Spleen (tissue), 11 donors: ENCODE data around the gene SEC11A. TPM values are rescaled to one million over a fixed set of nuclear protein-coding genes. Genes with fewer than 3 reads are reported as not detected.

Experiments
- DNase-seq: peaks from one replicate; pipeline ENCODE4 v3.0.0-alpha.2; 2020
- H3K27ac ChIP-seq, 8 donors: fragments of 200-600 bp; sonication (generic) in 7 of 8; 1 replicate in 4 of 8; 2 replicates in 4 of 8; pipeline versions ENCODE4 v1.5.0 to v1.8.0; 2016 to 2021; ENCODE audit warnings: inconsistent platforms in 4 of 8, mild to moderate bottlenecking in 4 of 8, moderate library complexity in 1 of 8
- H3K27me3 ChIP-seq, 7 donors: fragments of 200-600 bp; sonication (generic) in 6 of 7; replicated peaks in 1 of 7; 1 replicate in 4 of 7; 2 replicates in 3 of 7; pipeline versions ENCODE4 v1.5.0 to v1.8.0; 2016 to 2021; ENCODE audit warnings: inconsistent platforms in 3 of 7, mild to moderate bottlenecking in 1 of 7
- H3K36me3 ChIP-seq, 6 donors: fragments of 200-600 bp; sonication (generic) in 5 of 6; 1 replicate in 4 of 6; 2 replicates in 2 of 6; pipeline versions ENCODE4 v1.5.0 to v1.8.0; 2016 to 2021; ENCODE audit warnings: inconsistent platforms in 2 of 6
- H3K4me1 ChIP-seq, 6 donors: fragments of 200-600 bp; sonication (generic) in 5 of 6; 1 replicate in 3 of 6; 2 replicates in 3 of 6; pipeline versions ENCODE4 v1.5.0 to v1.8.0; 2016 to 2021; ENCODE audit warnings: inconsistent platforms in 3 of 6
- H3K4me3 ChIP-seq, 8 donors: fragments of 200-600 bp; sonication (generic) in 7 of 8; 1 replicate in 4 of 8; 2 replicates in 4 of 8; pipeline versions ENCODE4 v1.5.0 to v1.8.0; 2016 to 2021; ENCODE audit warnings: inconsistent platforms in 4 of 8, mild to moderate bottlenecking in 4 of 8, moderate library complexity in 2 of 8
- H3K9me3 ChIP-seq, 8 donors: fragments of 200-600 bp; sonication (generic) in 7 of 8; 1 replicate in 4 of 8; 2 replicates in 4 of 8; pipeline versions ENCODE4 v1.5.0 to v1.8.0; 2016 to 2021; ENCODE audit warnings: inconsistent platforms in 4 of 8
- POLR2A ChIP-seq, 3 donors: fragments of 450-650 bp; IDR thresholded peaks; one replicate each; pipeline ENCODE4 v1.5.1; 2017; ENCODE audit warnings: antibody characterized with exemption in 3 of 3, mild to moderate bottlenecking in 1 of 3
- POLR2AphosphoS5 ChIP-seq, 3 donors: sonication (generic); formaldehyde crosslinking; IDR thresholded peaks; one replicate each; pipeline ENCODE4 v1.5.1; 2017; ENCODE audit warnings: antibody characterized with exemption in 3 of 3
- WGBS, 5 donors: extraction: QIAGEN DNeasy Blood & Tissue Kit in 3 of 5; methylation state at CpG; one replicate each; pipeline versions ENCODE4 v1.1.5 to v1.1.7; 2013 to 2018; 5-methylcytosine and 5-hydroxymethylcytosine counted together
- intact Hi-C: fragments of 100-400 bp; cut with DNase I; formaldehyde crosslinking; loops from one replicate; pipeline ENCODE4 v1.15.0; 2023; ENCODE audit warnings: low total_unique reads
- polyA plus RNA-seq, 3 donors: library from polyadenylated mRNA; stranded (reverse); fragments of 200-250 nt; gene quantifications; one replicate each; pipeline ENCODE4 v1.2.1, GENCODE V29; 2013
- total RNA-seq, 7 donors: library from RNA; depleted of rRNA in 3 of 7; stranded (reverse); fragments of >200 nt in 3 of 7; fragmentation: NEBNext Ultra II Directional in 4 of 7; extraction: Animal tissue kit (Norgen Biotek cat#: 25700) in 4 of 7; gene quantifications; one replicate each; pipeline versions ENCODE4 v1.1.0 to v1.2.1, GENCODE V29; 2016 to 2021
- TF ChIP-seq, protein P1 (sequence below), 11 experiments: fragments of 200-600 bp in 7 of 11; fragments of 450-650 bp in 4 of 11; sonication (generic) in 4 of 11; IDR thresholded peaks in 8 of 11; conservative IDR thresholded peaks in 3 of 11; 1 replicate in 7 of 11; 2 replicates in 4 of 11; pipeline versions ENCODE4 v1.4.0 to v1.8.0; 2016 to 2021; ENCODE audit warnings: antibody characterized with exemption in 11 of 11, inconsistent platforms in 4 of 11, mild to moderate bottlenecking in 1 of 11
- donor health status: healthy with polysubstance abuse.
- donor health status: DM: no; HTN: no; CAD: no; lungs with moderate emphysema.
- donor health status: DM: no; HTN: no; CAD: no.
- donor health status: Bipolar disorder and iron deficiency.
- donor health status: healthy.
- donor health status: DM: no; HTN: no; CAD: no.
- donor health status: DM: yes; HTN: yes; CAD: no.

The SEC11A gene
- total and polyA plus RNA-seq, 10 donors = 86.5 to 139 (median 98.9) TPM

GRCh38 chr15:84699538-84700191 lies 16.3 kb downstream of the SEC11A start:
- TF ChIP-seq POLR2A (IDR thresholded peaks at IDR 0.05) = no peak
- no peak for TF ChIP-seq POLR2AphosphoS5 (IDR thresholded peaks at IDR 0.05)
- WGBS, 5 donors = 82 to 89% (median 84%) methylated on average over 8 of the region's 8 CpGs
- DNase-seq = no peak
- Histone ChIP-seq H3K27ac (no peak overlapping the region), H3K9me3 (no peaks in the 10 kb centered on the region), H3K27me3 (no peaks in the 10 kb centered on the region), H3K4me3 (no peak overlapping the region), H3K4me1 (peaks cover 16 to 97% (median 65%) of the 10 kb centered on the region in 6 donors), H3K36me3 (peaks cover 0 to 9% (median 0%) of the 10 kb centered on the region in 6 donors)
- intact Hi-C loops = loop anchor here (10.0 kb wide), 1 partner anchor 65 kb away; no protein-coding TSS in a partner anchor

GRCh38 chr15:84697236-84697990 lies 18.5 kb downstream of the SEC11A start:
- Histone ChIP-seq H3K4me1 (peaks cover 4 to 81% (median 49%) of the 10 kb centered on the region in 6 donors), H3K27ac (peak overlapping the region in 2 of 8 donors; percentile 19 to 33), H3K9me3 (no peaks in the 10 kb centered on the region), H3K36me3 (peaks cover 0 to 4% (median 0%) of the 10 kb centered on the region in 6 donors), H3K27me3 (no peaks in the 10 kb centered on the region), H3K4me3 (no peak overlapping the region)
- no peak for DNase-seq
- intact Hi-C loops = no loop called here
- TF ChIP-seq, protein P1, sequence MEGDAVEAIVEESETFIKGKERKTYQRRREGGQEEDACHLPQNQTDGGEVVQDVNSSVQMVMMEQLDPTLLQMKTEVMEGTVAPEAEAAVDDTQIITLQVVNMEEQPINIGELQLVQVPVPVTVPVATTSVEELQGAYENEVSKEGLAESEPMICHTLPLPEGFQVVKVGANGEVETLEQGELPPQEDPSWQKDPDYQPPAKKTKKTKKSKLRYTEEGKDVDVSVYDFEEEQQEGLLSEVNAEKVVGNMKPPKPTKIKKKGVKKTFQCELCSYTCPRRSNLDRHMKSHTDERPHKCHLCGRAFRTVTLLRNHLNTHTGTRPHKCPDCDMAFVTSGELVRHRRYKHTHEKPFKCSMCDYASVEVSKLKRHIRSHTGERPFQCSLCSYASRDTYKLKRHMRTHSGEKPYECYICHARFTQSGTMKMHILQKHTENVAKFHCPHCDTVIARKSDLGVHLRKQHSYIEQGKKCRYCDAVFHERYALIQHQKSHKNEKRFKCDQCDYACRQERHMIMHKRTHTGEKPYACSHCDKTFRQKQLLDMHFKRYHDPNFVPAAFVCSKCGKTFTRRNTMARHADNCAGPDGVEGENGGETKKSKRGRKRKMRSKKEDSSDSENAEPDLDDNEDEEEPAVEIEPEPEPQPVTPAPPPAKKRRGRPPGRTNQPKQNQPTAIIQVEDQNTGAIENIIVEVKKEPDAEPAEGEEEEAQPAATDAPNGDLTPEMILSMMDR (IDR thresholded peaks at IDR 0.05 in 8 of 11, conservative IDR thresholded peaks at IDR 0.05 in 3 of 11) = no peak
- TF ChIP-seq POLR2A (IDR thresholded peaks at IDR 0.05) = no peak
- TF ChIP-seq POLR2AphosphoS5 (IDR thresholded peaks at IDR 0.05) = no peak
- WGBS, 5 donors = 9 to 48% (median 35%) methylated on average over 1 of the region's 1 CpG

DNA sequence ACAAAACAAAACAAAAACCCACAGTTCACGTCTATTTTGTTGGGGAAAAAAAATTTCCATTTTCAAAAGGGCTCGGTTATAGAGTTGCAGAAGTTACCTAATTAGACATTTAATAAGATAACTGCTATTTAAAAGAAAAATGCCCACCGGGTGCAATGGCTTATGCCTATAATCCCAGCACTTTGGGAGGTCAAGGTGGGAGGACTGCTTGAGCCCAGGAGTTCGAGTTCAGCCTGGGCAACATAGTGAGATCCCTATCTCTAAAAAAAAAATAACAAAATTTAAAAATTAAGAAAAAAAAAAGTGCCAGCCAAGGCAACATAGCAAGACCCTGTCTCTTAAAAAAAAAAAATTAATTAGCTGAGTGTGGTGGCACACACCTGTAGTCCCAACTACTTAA lies 19.2 kb downstream of the SEC11A start:
- intact Hi-C loops = no loop called here
- Histone ChIP-seq H3K4me3 (no peak overlapping the region), H3K27me3 (no peaks in the 10 kb centered on the region), H3K4me1 (peaks cover 4 to 75% (median 45%) of the 10 kb centered on the region in 6 donors), H3K36me3 (peaks cover 0 to 2% (median 0%) of the 10 kb centered on the region in 6 donors), H3K27ac (no peak overlapping the region), H3K9me3 (no peaks in the 10 kb centered on the region)
- TF ChIP-seq POLR2A (IDR thresholded peaks at IDR 0.05) (no peak), POLR2AphosphoS5 (IDR thresholded peaks at IDR 0.05) (no peak)
- TF ChIP-seq, protein P1 (IDR thresholded peaks at IDR 0.05 in 8 of 11, conservative IDR thresholded peaks at IDR 0.05 in 3 of 11) = no peak
- WGBS, 5 donors = 75 to 90% (median 81%) methylated on average over 4 of the region's 4 CpGs
- no peak for DNase-seq

DNA sequence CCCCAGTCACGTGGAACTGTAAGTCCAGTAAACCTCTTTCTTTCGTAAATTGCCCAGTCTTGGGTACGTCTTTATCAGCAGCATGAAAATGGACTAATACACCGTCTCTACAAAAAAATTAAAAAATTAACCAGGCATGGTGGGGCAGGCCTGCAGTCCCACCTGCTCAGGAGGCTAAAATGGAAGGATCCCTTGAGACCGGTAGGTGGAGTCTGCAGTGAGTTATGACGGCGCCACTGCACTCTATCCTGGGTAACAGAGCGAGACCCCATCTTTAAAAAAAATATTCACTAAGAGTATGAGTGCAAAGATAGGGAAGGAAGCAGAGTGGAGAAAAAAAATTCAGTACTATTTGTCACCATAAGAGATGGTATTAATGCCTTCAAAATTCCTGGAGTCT lies 25.6 kb downstream of the SEC11A start:
- Histone ChIP-seq H3K36me3 (peaks cover 0 to 63% (median 35%) of the 10 kb centered on the region in 6 donors), H3K9me3 (no peaks in the 10 kb centered on the region), H3K27ac (no peak overlapping the region), H3K4me1 (peaks cover 0 to 42% (median 12%) of the 10 kb centered on the region in 6 donors), H3K27me3 (no peaks in the 10 kb centered on the region), H3K4me3 (no peak overlapping the region)
- no peak for DNase-seq
- WGBS, 5 donors = 75 to 92% (median 88%) methylated on average over 8 of the region's 8 CpGs
- intact Hi-C loops = no loop called here
- TF ChIP-seq, protein P1 (IDR thresholded peaks at IDR 0.05 in 8 of 11, conservative IDR thresholded peaks at IDR 0.05 in 3 of 11) = no peak
- TF ChIP-seq POLR2AphosphoS5 (IDR thresholded peaks at IDR 0.05) = no peak
- TF ChIP-seq POLR2A (IDR thresholded peaks at IDR 0.05) = no peak
